ENCODE measurements around the gene ATAT1. TPM values are rescaled to one million over a fixed set of nuclear protein-coding genes. Genes with fewer than 3 reads are reported as not detected.

Gene ATAT1
- total and polyA plus RNA-seq, 9 of the 15 experiments (the other 6 are each of a cell fraction or from before 2014, with no cell fraction given), result 0.65 to 5.8 (median 1.6) TPM

DNA sequence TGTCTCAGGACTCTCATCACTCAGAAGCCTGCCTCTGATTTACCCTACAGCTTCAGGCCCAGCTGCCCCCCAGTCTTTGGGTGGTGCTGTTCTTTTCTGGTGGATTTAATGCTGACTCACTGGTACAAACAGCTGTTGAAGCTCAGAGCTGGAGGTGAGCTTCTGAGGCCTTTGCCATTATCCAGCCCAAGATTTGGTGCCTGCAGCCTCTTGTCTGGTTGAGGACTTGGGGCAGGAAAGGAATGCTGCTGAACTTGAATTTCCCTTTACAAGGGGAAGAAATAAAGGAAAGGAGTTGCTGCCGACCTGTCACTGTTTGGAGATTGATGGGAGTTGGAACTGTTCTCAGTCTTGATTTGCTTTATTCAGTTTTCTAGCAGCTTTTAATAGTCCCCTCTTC is 35.7 kb upstream of the ATAT1 start (continued):
- TF ChIP-seq NFE2 (IDR thresholded peaks at IDR 0.05; ENCODE audit: low read depth), result peak; percentile 87
- TF ChIP-seq, protein P1, sequence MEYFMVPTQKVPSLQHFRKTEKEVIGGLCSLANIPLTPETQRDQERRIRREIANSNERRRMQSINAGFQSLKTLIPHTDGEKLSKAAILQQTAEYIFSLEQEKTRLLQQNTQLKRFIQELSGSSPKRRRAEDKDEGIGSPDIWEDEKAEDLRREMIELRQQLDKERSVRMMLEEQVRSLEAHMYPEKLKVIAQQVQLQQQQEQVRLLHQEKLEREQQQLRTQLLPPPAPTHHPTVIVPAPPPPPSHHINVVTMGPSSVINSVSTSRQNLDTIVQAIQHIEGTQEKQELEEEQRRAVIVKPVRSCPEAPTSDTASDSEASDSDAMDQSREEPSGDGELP (CRISPR knock-in tag; IDR thresholded peaks at IDR 0.05; ENCODE audit: borderline replicate concordance), result peak; percentile 87
- TF ChIP-seq FIP1L1 (IDR thresholded peaks at IDR 0.05; ENCODE audit: low read depth, low read length, poor library complexity, severe bottlenecking), result no peak
- no peak for TF ChIP-seq EWSR1 (IDR thresholded peaks at IDR 0.05; ENCODE audit: borderline replicate concordance, low read depth, partially characterized antibody)
- 0 out of 4 replicates have a peak, but pooled peaks of 1 of the 2 experiments have one; percentile 15 for TF ChIP-seq FOXA3 (CRISPR knock-in tag; conservative IDR thresholded peaks at IDR 0.05 in 1 of 2, IDR thresholded peaks at IDR 0.05 in 1 of 2)
- TF ChIP-seq ETS2 (tag; IDR thresholded peaks at IDR 0.05; ENCODE audit: borderline replicate concordance, poor library complexity, severe bottlenecking), result no peak
- no peak for TF ChIP-seq PBX2 (CRISPR knock-in tag; IDR thresholded peaks at IDR 0.05; ENCODE audit: low read depth)
- TF ChIP-seq PBX2 (tag; conservative IDR thresholded peaks at IDR 0.05; ENCODE audit: low read depth), result peak; percentile 63
- TF ChIP-seq C11orf30 (IDR thresholded peaks at IDR 0.05; ENCODE audit: low read depth), result peak; percentile 89
- TF ChIP-seq NCOA1 (IDR thresholded peaks at IDR 0.05; ENCODE audit: low read depth), result no peak
- TF ChIP-seq MEIS2 (IDR thresholded peaks at IDR 0.05; ENCODE audit: partially characterized antibody), result peak; percentile 47
- no peak for TF ChIP-seq CEBPG (CRISPR knock-in tag; IDR thresholded peaks at IDR 0.05)
- TF ChIP-seq CEBPG (tag; conservative IDR thresholded peaks at IDR 0.05 in 1 of 2, IDR thresholded peaks at IDR 0.05 in 1 of 2), result no peak
- no peak for TF ChIP-seq ZSCAN29 (IDR thresholded peaks at IDR 0.05)
- peak; percentile 77 for TF ChIP-seq DACH1 (IDR thresholded peaks at IDR 0.05; ENCODE audit: partially characterized antibody)
- no peak for TF ChIP-seq THRA (IDR thresholded peaks at IDR 0.05)
- no peak for TF ChIP-seq POLR2AphosphoS2 (IDR thresholded peaks at IDR 0.05; ENCODE audit: low read length)
- TF ChIP-seq ZNF695 (CRISPR knock-in tag; IDR thresholded peaks at IDR 0.05), result no peak
- TF ChIP-seq ADNP (tag; IDR thresholded peaks at IDR 0.05), result no peak
- no peak for TF ChIP-seq ZNF699 (CRISPR knock-in tag; IDR thresholded peaks at IDR 0.05; ENCODE audit: insufficient replicate concordance)
- TF ChIP-seq MAFF (IDR thresholded peaks at IDR 0.05; ENCODE audit: low read length), result peak; percentile 77
- TF ChIP-seq GTF2B (IDR thresholded peaks at IDR 0.05; ENCODE audit: extremely low read depth, insufficient read length), result no peak
- TF ChIP-seq, protein P2, sequence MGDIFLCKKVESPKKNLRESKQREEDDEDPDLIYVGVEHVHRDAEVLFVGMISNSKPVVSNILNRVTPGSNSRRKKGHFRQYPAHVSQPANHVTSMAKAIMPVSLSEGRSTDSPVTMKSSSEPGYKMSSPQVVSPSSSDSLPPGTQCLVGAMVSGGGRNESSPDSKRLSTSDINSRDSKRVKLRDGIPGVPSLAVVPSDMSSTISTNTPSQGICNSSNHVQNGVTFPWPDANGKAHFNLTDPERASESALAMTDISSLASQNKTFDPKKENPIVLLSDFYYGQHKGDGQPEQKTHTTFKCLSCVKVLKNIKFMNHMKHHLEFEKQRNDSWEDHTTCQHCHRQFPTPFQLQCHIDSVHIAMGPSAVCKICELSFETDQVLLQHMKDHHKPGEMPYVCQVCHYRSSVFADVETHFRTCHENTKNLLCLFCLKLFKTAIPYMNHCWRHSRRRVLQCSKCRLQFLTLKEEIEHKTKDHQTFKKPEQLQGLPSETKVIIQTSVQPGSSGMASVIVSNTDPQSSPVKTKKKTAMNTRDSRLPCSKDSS (IDR thresholded peaks at IDR 0.05; ENCODE audit: low read depth, partially characterized antibody), result no peak

All from K562 (cell line).